IMR-90 (cell line): Measurements from ENCODE around the gene CBR1. TPM values are rescaled to one million over a fixed set of nuclear protein-coding genes. Genes with fewer than 3 reads are reported as not detected.
A peak's percentile ranks its signal among the peaks of the same experiment; 100 is the strongest.

Experiments used
- ATAC-seq: fragments of 200-7000 bp; cut with Tn5 transposase; 2 replicates; pipeline ENCODE4 v1.9.1; 2020; ENCODE audit warnings: low read depth, mild to moderate bottlenecking, moderate library complexity
- BruUV-seq: library from RNA; stranded (reverse); fragments of 400-500 nt; replicated peaks from 2 replicates; lab custom pipeline; 2021; lab: Mats Ljungman, UMichigan
- CTCF ChIA-PET: fragments of 300-600 bp; formaldehyde crosslinking; extraction: SDS; loops from one replicate; lab custom pipeline; 2021; ENCODE audit warnings: antibody characterized with exemption; lab: Yijun Ruan, JAX
- POLR2A ChIA-PET: fragments of 300-600 bp; sonication (Branson Sonifier 250); formaldehyde crosslinking; loops from one replicate; lab custom pipeline; 2022; ENCODE audit warnings: antibody characterized with exemption; ENCODE audit not compliant: unreplicated experiment; lab: Charles Lee
- DNase-seq: peaks from one replicate; pipeline ENCODE4 v3.0.0; 2013
- H2AFZ ChIP-seq: replicated peaks from 2 replicates; pipeline ENCODE3; 2013; ENCODE audit warnings: low read length, mild to moderate bottlenecking; ENCODE audit not compliant: poor library complexity
- H2AK5ac ChIP-seq: 2 replicates; pipeline ENCODE4 v1.6.1; 2013; ENCODE audit warnings: low read depth, low read length, inconsistent platforms
- H2AK9ac ChIP-seq: replicated peaks from 2 replicates; pipeline ENCODE3; 2013; ENCODE audit warnings: mild to moderate bottlenecking, low read depth, low read length, moderate library complexity; ENCODE audit not compliant: poor library complexity
- H2BK120ac ChIP-seq: 2 replicates; pipeline ENCODE4 v1.6.1; 2013; ENCODE audit warnings: low read depth, low read length, inconsistent platforms
- H2BK15ac ChIP-seq: 3 replicates; pipeline ENCODE4 v1.6.1; 2013; ENCODE audit warnings: low read depth, low read length, inconsistent platforms
- H2BK20ac ChIP-seq: 2 replicates; pipeline ENCODE4 v1.6.1; 2013; ENCODE audit warnings: low read depth, mild to moderate bottlenecking, inconsistent platforms, low read length, moderate library complexity
- H2BK5ac ChIP-seq: 2 replicates; pipeline ENCODE4 v1.6.1; 2013; ENCODE audit warnings: mild to moderate bottlenecking, low read depth, low read length, inconsistent platforms; ENCODE audit not compliant: poor library complexity, severe bottlenecking
- H3K14ac ChIP-seq: replicated peaks from 2 replicates; pipeline ENCODE4 v1.6.1; 2013; ENCODE audit warnings: low read depth, low read length, inconsistent platforms
- H3K18ac ChIP-seq: 2 replicates; pipeline ENCODE4 v1.6.1; 2013; ENCODE audit warnings: low read depth, low read length, control low read depth
- H3K23ac ChIP-seq: 2 replicates; pipeline ENCODE4 v1.6.1; 2013; ENCODE audit warnings: low read depth, low read length, inconsistent platforms
- H3K27ac ChIP-seq: 2 replicates; pipeline ENCODE4 v1.5.1; 2013; ENCODE audit warnings: mild to moderate bottlenecking, control low read depth, low read length; ENCODE audit not compliant: insufficient read depth
- H3K27me3 ChIP-seq: 2 replicates; pipeline ENCODE4 v1.6.1; 2013; ENCODE audit warnings: low read length; ENCODE audit not compliant: control insufficient read depth, insufficient read depth
- H3K36me3 ChIP-seq: 2 replicates; pipeline ENCODE4 v1.6.1; 2013; ENCODE audit warnings: low read length, mixed read lengths; ENCODE audit not compliant: control insufficient read depth, insufficient read depth
- H3K4ac ChIP-seq: 2 replicates; pipeline ENCODE4 v1.6.1; 2013; ENCODE audit warnings: low read depth, low read length, inconsistent platforms
- H3K4me1 ChIP-seq: 2 replicates; pipeline ENCODE4 v1.6.1; 2013; ENCODE audit warnings: low read length, mixed read lengths; ENCODE audit not compliant: control insufficient read depth, insufficient read depth
- H3K4me2 ChIP-seq: 2 replicates; pipeline ENCODE4 v1.6.1; 2013; ENCODE audit warnings: low read depth, mild to moderate bottlenecking, control low read depth, low read length, moderate library complexity
- H3K4me3 ChIP-seq: 2 replicates; pipeline ENCODE4 v1.5.1; 2013; ENCODE audit warnings: low read depth, mild to moderate bottlenecking, control low read depth, low read length, moderate library complexity; ENCODE audit not compliant: insufficient read depth
- H3K56ac ChIP-seq: 2 replicates; pipeline ENCODE4 v1.6.1; 2013; ENCODE audit warnings: low read length, inconsistent platforms; ENCODE audit not compliant: insufficient read depth; ENCODE audit errors: extremely low read depth
- H3K79me1 ChIP-seq, 2 experiments: 2 replicates each; pipeline ENCODE4 v1.6.1; 2013; ENCODE audit warnings: low read length in 2 of 2, inconsistent platforms in 1 of 2, low read depth in 1 of 2
- H3K9ac ChIP-seq: 2 replicates; pipeline ENCODE4 v1.6.1; 2013; ENCODE audit warnings: low read depth, low read length, control low read depth
- H3K9me1 ChIP-seq: 2 replicates; pipeline ENCODE4 v1.6.1; 2013; ENCODE audit warnings: low read length, inconsistent platforms; ENCODE audit not compliant: insufficient read depth
- H3K9me3 ChIP-seq: 2 replicates; pipeline ENCODE4 v1.6.1; 2013; ENCODE audit warnings: low read length; ENCODE audit not compliant: control insufficient read depth, insufficient read depth
- H4K20me1 ChIP-seq: 2 replicates; pipeline ENCODE4 v1.6.1; 2013; ENCODE audit warnings: low read length, inconsistent platforms; ENCODE audit not compliant: insufficient read depth
- H4K5ac ChIP-seq: 2 replicates; pipeline ENCODE4 v1.6.1; 2013; ENCODE audit warnings: mild to moderate bottlenecking, low read depth, low read length, control low read depth
- H4K8ac ChIP-seq, 2 experiments: 2 replicates each; pipeline ENCODE4 v1.6.1; 2013; ENCODE audit warnings: low read depth in 2 of 2, low read length in 2 of 2, control low read depth in 1 of 2, inconsistent platforms in 1 of 2
- H4K91ac ChIP-seq: 2 replicates; pipeline ENCODE4 v1.6.1; 2013; ENCODE audit warnings: low read depth, low read length, inconsistent platforms; ENCODE audit not compliant: insufficient read depth
- BHLHE40 ChIP-seq: fragments of 150-350 bp; IDR thresholded peaks from 2 replicates; pipeline ENCODE4 v1.6.1; 2016; ENCODE audit warnings: mild to moderate bottlenecking, low read depth, low read length
- CEBPB ChIP-seq: IDR thresholded peaks from 2 replicates; pipeline ENCODE4 v1.6.1; 2012; ENCODE audit warnings: low read depth, low read length, improper control_type of control experiment
- CHD1 ChIP-seq: IDR thresholded peaks from 2 replicates; pipeline ENCODE4 v1.6.1; 2012; ENCODE audit warnings: low read depth, low read length, improper control_type of control experiment
- CTCF ChIP-seq: conservative IDR thresholded peaks from 2 replicates; pipeline ENCODE4 v1.5.1; 2012; ENCODE audit warnings: mild to moderate bottlenecking, low read depth, low read length, improper control_type of control experiment
- ELK1 ChIP-seq: fragments of 150-350 bp; IDR thresholded peaks from 2 replicates; pipeline ENCODE4 v1.6.1; 2016; ENCODE audit warnings: low read depth, mild to moderate bottlenecking, low read length, moderate library complexity, borderline replicate concordance
- MAFK ChIP-seq: IDR thresholded peaks from 2 replicates; pipeline ENCODE4 v1.6.1; 2012; ENCODE audit warnings: low read depth, low read length, improper control_type of control experiment
- MAZ ChIP-seq: IDR thresholded peaks from 2 replicates; pipeline ENCODE4 v1.6.1; 2012; ENCODE audit warnings: low read depth, mild to moderate bottlenecking, low read length, improper control_type of control experiment, moderate library complexity, borderline replicate concordance
- MXI1 ChIP-seq: IDR thresholded peaks from 2 replicates; pipeline ENCODE4 v1.6.1; 2012; ENCODE audit warnings: low read depth, mild to moderate bottlenecking, low read length, moderate library complexity, borderline replicate concordance
- NFE2L2 ChIP-seq: fragments of 150-350 bp; IDR thresholded peaks from 2 replicates; pipeline ENCODE4 v1.6.1; 2016; ENCODE audit warnings: low read depth, mild to moderate bottlenecking, low read length
- RAD21 ChIP-seq: IDR thresholded peaks from 2 replicates; pipeline ENCODE4 v1.6.1; 2012; ENCODE audit warnings: low read length, improper control_type of control experiment
- RCOR1 ChIP-seq: IDR thresholded peaks from 2 replicates; pipeline ENCODE4 v1.6.1; 2012; ENCODE audit warnings: mild to moderate bottlenecking, low read length, improper control_type of control experiment; ENCODE audit not compliant: insufficient replicate concordance
- SMC3 ChIP-seq: fragments of 150-350 bp; IDR thresholded peaks from 2 replicates; pipeline ENCODE4 v1.6.1; 2016; ENCODE audit warnings: low read depth, mild to moderate bottlenecking, antibody characterized with exemption, low read length, moderate library complexity
- USF2 ChIP-seq: fragments of 150-350 bp; IDR thresholded peaks from 2 replicates; pipeline ENCODE4 v1.6.1; 2017; ENCODE audit warnings: mild to moderate bottlenecking, antibody characterized with exemption, low read length, low read depth
- WGBS, 2 experiments: methylation state at CpG; one replicate each; pipeline versions ENCODE4 v1.1.5 to v1.1.7; 2013; ENCODE audit warnings: missing lambda C conversion rate in 2 of 2; ENCODE audit not compliant: insufficient read length in 1 of 2; ENCODE audit errors: extremely low coverage in 2 of 2; 5-methylcytosine and 5-hydroxymethylcytosine counted together
- dilution Hi-C: fragments of 300-500 bp; cut with HindIII; formaldehyde crosslinking; loops from one replicate; pipeline ENCODE4 v1.14.3; 2018; ENCODE audit warnings: low sequenced_read_pairs; ENCODE audit not compliant: unreplicated experiment
- in situ Hi-C: fragments of 300-500 bp; cut with MboI; formaldehyde crosslinking; loops from 3 replicates; pipeline ENCODE4 v1.14.3; 2019; ENCODE audit warnings: low sequenced_read_pairs, inconsistent platforms, mixed read lengths
- intact Hi-C: fragments of 100-400 bp; cut with micrococcal nuclease; formaldehyde crosslinking; loops from 2 replicates; pipeline ENCODE4 v1.10.0; 2022
- polyA plus RNA-seq, 3 experiments: library from polyadenylated mRNA; depleted of rRNA; stranded (reverse); fragments of >200 nt; gene quantifications; 2 replicates each; pipeline ENCODE4 v1.2.3, GENCODE V29; 2012; ENCODE audit warnings: low replicate concordance in 1 of 3
- total RNA-seq: library from RNA; depleted of rRNA; stranded (reverse); fragments of >200 nt; gene quantifications from 2 replicates; pipeline ENCODE4 v1.2.3, GENCODE V29; 2012

The CBR1 gene
- total and polyA plus RNA-seq, 2 of the 4 experiments (the other 2 are of a cell fraction): 122 to 222 TPM

- H2BK15ac ChIP-seq: no peak overlapping the region
- peaks cover 6 to 23% of the 10 kb centered on the region in 2 experiments; a peak in 2 of 4 replicates for H3K79me1 ChIP-seq
- dilution Hi-C loops: no loop called here
- H2BK5ac ChIP-seq: no peak overlapping the region
- H3K27ac ChIP-seq: no peak overlapping the region
- no peaks in the 10 kb centered on the region for H3K4me1 ChIP-seq
- no peak overlapping the region for H2BK120ac ChIP-seq
- no peak overlapping the region for H3K4me3 ChIP-seq
- H4K91ac ChIP-seq: no peak overlapping the region
- ChIA-PET POLR2A (no interaction called here), CTCF (no interaction called here)
- H3K18ac ChIP-seq: no peak overlapping the region
- in situ Hi-C loops: no loop called here
- peaks cover 11% of the 10 kb centered on the region; the same call in 1 of the 2 replicates for H3K9me1 ChIP-seq
- no peak overlapping the region for H3K4ac ChIP-seq
- no peak overlapping the region for H3K23ac ChIP-seq
- intact Hi-C loops: no loop called here
- H2AK5ac ChIP-seq: no peak overlapping the region
- no peak overlapping the region for H4K8ac ChIP-seq
- no peaks in the 10 kb centered on the region for H3K27me3 ChIP-seq
- TF ChIP-seq RCOR1 (no peak), CEBPB (no peak), MAZ (no peak), MAFK (no peak), CTCF (no peak), USF2 (no peak), SMC3 (no peak), RAD21 (no peak), ELK1 (no peak), BHLHE40 (no peak), NFE2L2 (no peak), CHD1 (no peak), MXI1 (no peak)
- H2BK20ac ChIP-seq: no peak overlapping the region
- no peak overlapping the region for H4K5ac ChIP-seq
- ATAC-seq (no peak), DNase-seq (no peak)
- H4K20me1 ChIP-seq: no peaks in the 10 kb centered on the region
- 100% methylated on average over 2 of the region's 7 CpGs; no CpG with 5 or more reads in 1 of the 2 experiments for whole genome bisulfite sequencing, 2 experiments
- H2AK9ac ChIP-seq: peak overlapping the region; percentile 50
- H3K56ac ChIP-seq: no peak overlapping the region
- no TSS peak for BruUV-seq
- H2AFZ ChIP-seq: no peak overlapping the region
- no peak overlapping the region for H3K4me2 ChIP-seq
- no peaks in the 10 kb centered on the region for H3K9me3 ChIP-seq
- no peak overlapping the region for H3K9ac ChIP-seq
- H3K36me3 ChIP-seq: peaks cover 48% of the 10 kb centered on the region
- no peak overlapping the region for H3K14ac ChIP-seq
Measured at GRCh38 chr21:36048357-36048756, 21.5 kb upstream of the CBR1 start.
